Suppressor macrophage (primary cell): Measurements from ENCODE around the gene WBP2NL.

Experiments used
- DNase-seq, 4 experiments: peaks; one replicate each; pipeline ENCODE4 v3.0.0-alpha.2; 2020 to 2022

The WBP2NL gene

DNA sequence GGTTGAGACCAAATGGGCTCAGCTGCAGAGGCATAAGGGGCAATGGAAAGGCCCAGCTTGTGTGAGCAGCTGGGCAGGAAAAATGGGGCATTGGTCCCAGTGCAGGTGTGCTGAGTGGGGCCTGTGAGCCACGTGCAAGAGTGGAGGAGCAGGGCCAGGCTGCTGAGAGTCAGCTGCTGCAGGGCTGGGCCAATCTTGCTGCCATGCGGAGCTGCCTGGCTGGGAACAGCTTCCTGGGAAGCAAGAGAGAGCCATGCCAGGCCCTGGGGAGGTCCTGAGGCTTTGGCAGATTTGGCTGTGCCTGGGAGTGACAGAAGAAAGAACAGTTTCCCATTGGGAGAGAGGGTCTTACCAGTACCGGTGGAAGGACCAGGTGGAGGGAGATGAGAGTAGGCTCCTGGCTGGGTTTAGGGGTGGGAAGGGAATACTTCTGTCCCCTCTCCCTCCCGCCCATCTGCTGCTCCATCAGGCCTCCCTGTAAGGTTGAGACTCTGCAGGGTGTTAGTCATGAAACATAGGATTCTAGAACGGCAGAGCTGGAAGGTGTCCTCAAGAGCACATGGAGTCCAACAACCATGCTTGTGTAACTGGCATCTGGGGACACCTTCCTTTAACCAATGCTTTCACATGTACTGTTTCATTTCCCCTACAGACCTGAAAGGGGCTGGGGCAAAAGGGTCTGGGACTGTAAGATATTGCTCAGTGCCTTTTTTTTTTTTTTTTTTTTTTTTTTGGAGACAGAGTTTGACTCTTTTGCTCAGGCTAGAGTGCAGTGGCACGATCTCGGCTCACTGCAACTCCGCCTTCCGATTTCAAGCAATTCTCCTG is 19.0 kb upstream of the WBP2NL start:
- no peak for DNase-seq

DNA sequence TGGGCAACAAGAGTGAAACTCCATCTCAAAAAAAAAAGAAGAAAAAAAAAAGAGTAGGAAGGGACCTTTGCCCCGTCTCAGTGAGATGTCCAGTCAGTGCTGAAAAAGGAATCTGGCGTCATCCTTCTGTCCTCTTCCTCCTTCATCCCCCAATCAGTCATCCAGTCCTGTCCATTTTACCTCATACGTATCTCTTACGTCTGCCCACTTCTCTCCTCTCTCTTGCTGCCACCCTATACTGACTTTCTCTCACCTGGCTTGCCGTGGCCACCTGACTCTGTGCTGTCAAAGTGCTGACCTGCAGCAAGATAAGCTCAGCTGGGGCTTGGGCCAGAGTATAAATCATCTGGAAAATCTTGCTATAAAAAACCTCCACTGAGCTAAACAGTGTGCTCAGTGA is 15.7 kb upstream of the WBP2NL start:
- peak in 3 of 4 experiments; percentile 27 to 45 (median 35) for DNase-seq

DNA sequence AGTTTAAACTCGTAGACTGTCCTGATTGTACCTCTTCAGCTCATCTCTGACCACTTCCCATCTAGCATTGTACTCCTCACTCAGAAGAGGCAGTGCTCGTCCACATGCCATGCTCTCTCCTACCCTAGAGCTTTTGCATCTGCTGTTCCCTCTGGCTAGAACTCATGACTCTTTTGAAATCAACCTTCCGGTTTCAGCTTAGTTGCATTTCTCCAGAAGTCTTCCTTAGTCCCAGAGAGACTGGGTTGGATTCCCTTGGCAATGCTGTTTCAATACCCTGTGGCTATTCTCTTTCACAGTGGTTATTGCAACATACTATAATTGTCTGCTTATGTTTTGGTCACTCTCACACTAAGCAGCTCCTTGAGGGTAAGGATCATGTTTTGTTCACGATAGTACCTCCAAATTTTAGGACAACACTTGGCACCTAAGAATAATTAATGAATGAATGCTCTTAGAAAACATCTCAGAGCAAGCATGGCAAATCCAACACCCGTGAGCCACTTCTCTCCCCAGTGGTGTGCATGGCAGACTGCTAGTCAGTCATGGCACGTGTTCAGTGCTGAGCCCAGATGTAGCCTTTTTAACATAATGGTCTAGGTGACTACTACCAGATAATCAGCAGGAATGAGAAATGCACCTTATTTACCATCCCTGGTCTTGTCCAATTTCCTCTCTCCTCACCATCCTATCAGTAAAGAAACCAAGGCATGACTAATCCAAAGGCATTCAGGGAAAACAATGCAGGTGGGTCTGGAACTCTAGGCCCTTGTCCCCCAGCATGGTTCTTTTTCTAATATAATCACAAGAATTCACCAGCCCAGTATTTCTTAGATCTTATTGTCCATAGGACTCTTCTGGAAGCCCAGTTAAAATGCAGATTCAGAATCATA is 14.8 kb upstream of the WBP2NL start:
- peak; percentile 56 to 85 (median 76) for DNase-seq

DNA sequence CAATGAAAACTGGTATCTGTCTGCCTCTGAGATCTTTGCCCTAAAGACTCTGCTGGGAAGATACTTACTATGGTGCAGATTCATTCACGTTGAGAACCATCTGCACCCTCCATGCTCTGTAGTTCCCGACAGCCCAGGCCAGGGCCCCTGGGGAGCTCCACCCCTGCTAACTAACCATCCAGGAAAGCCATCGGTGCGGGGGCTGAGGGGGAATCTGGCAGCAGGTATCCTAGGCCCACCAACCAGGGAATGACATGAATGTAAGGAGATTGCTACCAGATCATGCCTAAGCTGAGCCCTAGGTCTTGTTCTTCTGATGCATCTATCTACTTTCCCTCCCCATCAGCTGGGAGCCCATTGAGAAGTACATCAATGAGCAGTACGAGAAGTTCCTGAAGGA is 11.3 kb upstream of the WBP2NL start:
- no peak for DNase-seq

DNA sequence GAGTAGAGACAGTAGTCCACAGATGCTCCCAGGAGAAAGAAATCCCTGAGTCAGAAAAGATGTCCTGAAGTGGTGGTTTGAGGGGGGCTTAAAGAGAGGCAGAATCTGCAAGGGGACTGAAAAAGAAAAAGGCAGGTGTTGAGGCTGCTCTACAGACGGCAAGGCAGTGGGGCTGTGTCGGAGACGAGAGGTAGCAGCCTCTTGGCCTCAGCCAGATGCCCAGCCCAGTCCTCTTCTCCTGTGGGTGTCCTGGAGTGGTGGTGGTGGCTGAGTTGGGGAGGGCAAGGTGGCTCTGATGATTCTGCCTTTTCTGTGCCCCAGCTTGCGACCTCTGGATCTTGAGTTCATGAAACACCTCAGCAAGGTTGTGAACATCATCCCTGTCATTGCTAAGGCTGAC is 9.3 kb upstream of the WBP2NL start:
- DNase-seq: no peak

DNA sequence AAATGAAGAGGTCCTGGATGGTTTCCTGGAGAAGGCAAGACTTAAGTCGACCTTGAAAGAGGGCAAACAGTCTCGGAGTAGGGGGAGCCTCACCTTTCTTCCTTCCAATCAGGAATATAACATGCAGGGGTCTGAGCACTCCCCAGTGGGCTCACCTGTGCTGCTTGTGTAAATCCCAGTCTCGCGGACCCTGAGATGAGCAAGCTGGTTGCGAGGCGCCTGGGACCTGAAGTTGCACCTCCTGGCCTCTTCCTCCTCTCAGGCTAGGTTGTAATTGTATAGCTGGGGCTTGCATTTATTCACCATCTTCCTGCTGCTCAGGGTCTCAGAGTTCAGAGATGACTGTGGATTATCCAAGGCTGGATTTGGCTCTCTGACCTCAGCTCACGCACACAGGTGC is 7.5 kb upstream of the WBP2NL start:
- no peak for DNase-seq

DNA sequence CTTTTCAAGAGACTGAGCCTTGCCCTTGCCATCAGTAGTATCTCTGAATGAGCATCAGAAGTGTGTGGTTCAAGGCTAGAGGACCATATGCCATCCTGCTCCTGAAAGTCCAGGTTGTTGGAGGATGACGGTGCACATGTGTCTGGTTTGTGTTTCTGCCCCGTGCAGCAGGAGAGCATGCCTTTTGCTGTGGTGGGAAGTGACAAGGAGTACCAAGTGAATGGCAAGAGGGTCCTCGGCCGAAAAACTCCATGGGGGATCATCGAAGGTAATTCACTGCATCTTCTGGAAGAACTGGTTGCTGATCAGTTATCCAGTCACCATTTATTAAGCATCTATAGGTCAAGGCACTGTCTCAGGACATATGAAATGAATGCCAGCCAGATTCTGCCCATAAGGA is 6.1 kb upstream of the WBP2NL start:
- DNase-seq: no peak

DNA sequence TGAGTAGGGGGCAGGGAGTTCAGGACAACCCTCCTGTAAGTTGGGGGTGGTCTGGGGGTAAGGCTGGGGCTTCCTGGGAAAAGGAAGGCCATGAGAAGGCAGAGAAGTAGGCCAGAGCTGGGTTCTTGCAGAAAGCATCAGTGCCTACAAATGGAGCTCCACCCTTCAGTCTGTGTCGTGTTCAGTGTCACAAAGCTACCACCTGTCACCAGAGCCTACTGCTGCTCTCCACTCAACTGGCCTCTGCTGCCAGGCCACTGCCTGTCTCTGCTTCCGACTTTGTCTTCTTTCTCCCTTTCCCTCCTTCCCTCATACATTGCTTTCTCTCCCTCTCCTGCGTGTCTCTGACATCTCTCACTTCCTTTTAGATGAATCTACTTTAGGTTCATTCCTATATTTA is 3.4 kb upstream of the WBP2NL start:
- no peak for DNase-seq

DNA sequence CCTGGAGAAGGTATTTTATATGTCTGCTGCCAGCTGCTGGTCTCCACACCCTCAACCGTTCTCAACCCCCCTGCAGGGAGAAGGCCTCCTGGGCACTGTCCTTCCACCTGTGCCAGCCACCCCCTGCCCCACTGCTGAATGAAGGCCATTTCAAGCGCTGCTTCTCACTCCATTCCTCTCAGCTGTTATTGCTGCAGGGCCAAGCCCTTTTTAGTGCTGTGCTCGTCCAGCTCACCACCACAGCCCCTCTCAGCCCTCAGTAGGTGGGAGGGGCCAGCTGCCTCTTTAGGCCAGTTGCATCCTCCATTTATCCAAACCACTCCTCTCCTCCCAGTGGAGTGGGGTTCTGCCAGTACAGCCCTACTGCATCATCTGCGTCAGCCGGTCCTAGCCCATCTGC is 1.8 kb upstream of the WBP2NL start:
- no peak for DNase-seq

DNA sequence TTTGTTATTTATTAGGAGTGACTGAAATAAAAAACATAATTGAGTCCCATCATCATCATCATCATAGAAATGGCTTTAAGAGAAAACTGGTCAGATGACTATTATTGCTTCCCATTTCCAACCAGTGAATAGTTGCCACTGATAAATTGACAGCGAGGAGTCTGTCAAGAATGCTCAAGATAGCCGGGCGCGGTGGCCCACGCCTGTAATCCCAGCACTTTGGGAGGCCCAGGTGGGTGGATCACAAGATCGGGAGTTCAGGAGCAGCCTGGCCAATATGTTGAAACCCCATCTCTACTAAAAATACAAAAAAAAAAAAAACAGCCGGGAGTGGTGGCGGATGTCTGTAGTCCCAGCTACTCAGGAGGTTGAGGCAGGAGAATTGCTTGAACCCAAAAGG is 1.9 kb downstream of the WBP2NL start:
- DNase-seq: no peak

DNA sequence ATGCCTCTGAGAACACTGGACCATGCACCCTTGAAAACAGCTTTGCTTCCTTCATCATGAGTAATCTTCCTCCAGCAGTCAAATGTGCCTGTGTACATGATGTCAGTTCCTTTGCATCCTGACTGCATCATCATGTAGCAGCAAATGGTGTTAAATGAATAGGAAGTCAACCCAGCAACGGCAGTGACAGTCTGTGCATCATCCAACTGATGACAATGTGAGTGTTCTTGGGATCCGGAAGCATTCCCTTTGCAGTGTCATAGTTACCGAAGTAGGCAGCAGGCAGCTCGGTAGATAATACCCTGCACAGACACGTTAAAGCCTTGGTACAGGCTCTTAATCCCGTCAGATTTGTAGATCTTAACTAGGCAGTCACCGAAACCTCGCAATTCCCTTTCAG is 2.5 kb downstream of the WBP2NL start:
- DNase-seq: peak in 2 of 4 experiments; percentile 15 to 27

DNA sequence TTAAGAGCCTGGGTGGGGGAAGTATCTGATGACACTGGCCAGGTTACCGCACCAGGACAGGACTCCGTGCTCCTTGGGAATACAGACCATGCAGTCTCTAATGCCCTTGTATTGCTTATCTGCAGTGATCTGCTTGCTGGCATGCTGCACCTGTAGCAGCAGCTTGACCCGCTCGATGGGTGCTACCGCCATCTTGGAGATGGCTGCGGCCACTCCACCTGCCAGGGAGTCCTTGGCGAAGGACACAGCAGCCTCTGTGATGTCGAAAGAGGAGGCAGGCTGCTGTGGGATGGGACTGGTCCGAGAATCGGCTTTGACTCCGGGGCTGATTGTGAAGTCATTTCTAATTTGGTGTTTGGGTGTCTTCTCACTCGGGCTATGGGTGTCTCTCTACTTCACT is 3.1 kb downstream of the WBP2NL start:
- no peak for DNase-seq

DNA sequence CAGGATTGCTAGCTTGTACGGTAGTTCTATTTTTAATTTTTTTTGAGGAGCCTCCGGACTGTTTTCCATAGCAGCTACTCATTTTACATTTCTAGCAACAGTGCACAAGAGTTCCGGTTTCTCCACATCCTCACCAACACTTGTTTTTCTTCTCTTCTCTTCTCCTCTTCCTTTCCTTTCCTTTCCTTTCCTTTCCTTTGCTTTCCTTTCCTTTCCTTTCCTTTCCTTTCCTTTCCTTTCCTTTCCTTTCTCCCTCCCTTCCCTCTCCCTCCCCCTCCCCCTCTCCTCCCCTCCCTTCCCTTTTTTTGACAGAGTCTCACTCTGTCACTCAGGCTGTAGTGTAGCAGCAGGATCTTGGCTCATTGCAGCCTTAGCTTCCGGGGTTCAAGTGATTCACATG is 9.3 kb downstream of the WBP2NL start:
- no peak for DNase-seq

DNA sequence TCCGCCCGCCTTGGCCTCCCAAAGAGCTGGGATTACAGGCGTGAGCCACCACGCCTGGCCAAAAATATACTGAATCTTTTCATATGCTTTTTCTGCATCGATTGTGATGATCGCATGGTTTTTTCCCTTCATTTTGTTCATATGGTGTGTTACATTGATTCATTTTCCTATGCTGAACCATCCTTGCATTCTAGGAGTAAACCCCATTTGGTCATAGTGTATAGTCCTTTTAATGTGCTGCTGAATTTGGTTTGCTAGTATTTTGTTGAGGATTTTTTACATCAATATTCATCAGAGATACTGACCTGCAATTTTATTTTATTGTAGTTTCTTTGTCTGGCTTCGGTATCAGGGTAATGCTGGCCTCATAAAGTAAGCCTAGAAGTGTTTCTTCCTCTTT is 12.2 kb downstream of the WBP2NL start:
- no peak for DNase-seq

DNA sequence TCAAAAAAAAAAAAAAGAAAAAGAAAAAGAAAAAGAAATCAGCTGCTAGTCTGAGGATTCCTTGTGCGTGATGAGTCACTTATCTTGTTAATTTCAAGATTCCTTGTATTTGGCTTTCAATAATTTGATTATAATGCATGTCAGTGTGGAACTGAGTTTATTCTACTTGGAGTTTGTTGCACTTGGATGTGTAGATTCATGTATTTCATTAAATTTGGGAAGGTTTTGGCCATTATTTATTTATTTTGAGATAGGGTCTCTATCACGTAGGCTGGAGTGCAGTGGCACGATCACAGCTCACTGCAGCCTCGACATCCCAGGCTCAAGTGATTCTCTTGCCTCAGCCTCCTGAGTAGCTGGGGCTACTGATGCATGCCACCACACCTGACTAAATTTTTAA is 14.8 kb downstream of the WBP2NL start:
- no peak for DNase-seq

DNA sequence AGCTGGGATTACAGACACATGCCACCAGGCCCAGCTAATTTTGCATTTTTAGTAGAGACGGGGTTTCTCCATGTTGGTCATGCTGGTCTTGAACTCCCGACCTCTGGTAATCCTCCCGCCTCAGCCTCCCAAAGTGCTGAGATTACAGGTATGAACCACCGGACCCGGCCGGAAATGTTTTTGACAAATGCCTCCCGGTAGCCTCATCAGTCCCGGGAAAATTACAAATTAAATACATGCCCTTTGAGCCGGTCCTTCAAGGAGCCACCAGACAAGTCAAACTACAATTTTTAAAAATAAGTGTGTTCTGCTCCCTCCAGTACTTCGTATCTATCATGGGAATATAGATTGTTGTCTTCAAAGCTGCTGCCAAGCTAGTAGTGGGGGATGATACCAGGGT is 17.5 kb downstream of the WBP2NL start:
- DNase-seq: no peak

DNA sequence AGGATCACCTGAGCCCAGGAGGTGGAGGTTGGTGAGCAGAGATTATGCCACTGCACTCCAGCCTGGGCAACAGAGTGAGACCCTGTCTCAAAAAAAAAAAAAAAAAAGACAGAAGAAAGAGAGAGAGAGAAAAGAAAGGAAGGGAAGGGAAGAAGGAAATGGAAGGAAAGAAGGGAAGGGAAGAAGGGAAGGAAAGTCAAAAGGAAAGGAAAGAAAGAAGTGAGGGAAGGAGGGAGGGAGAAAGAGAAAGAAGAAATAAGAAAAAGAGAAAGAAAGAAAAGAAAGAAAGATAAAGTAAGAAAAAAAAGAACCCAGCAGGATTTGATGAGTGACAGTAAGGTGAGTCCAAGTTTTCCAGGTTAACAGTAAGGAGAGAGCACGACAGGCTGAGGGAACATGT is 19.6 kb downstream of the WBP2NL start:
- DNase-seq: no peak

DNA sequence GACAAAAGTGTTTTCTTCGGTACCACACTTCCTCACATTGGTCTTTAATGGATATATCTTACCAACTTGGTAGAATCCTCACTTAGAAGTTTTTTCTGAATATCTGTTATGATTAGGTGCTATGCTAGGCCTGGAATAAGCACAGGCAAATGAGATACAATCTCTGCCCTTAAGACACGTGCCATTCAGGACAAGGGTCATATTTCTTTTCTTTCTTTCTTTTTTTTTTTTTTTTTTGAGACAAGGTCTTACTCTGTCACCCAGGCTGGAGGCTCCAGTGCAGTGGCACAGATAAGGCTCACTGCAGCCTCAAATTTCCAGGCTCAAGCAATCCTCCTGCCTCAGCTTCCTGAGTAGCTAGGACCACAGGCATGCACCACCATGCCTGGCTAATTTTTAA is 23.0 kb downstream of the WBP2NL start:
- DNase-seq: no peak

DNA sequence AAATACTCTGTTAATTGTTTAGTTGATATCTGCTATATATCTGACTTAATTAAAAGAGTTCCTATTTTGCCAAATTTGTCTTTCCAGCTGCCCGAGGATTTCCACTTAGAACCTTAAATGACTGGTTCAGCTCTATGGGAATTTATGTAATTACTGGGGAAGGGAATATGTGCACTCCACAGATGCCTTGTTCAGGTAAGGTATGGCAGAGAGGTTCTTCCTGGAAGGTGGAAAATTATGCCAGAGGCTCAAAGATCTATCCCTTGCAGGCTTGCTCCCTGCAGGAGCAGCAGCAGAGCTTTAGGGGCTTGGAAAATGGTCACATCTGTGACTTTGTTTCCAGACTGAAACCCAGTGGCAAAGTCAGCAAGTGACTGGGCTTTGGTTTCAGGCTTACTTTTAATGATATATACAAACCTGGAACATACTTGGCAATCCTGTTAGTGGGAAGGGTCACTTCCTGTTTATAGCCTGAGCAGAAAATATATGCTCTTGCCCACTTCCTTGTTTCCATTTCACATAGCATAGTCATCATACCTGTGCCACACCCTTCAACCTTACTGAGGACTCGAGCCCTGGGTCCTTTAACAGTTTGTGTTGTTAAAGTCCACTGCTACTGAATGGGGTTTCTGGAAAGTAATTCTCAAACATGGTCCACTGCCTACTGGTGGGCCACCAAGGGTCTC is 23.7 kb downstream of the WBP2NL start:
- peak in 3 of 4 experiments; percentile 5 to 43 (median 33) for DNase-seq

DNA sequence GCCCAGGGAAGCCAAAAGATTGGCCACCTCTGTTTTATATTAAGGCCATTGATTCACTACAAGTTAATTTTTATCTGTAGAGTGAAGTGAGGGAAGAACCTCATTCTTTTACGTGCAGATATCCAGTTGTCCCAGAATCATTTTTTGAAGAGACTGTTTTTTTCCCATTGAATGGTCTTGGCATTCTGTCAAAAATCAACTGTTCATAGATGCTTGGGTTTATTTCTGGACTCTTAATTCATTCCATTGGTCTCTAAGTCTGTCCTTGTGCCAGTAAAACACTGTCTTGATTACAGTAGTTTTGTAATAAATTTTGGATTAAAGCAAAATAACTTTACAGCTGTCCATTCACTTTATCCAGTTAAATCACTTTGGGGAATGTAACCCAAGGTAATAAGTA is 26.8 kb downstream of the WBP2NL start:
- no peak for DNase-seq

DNA sequence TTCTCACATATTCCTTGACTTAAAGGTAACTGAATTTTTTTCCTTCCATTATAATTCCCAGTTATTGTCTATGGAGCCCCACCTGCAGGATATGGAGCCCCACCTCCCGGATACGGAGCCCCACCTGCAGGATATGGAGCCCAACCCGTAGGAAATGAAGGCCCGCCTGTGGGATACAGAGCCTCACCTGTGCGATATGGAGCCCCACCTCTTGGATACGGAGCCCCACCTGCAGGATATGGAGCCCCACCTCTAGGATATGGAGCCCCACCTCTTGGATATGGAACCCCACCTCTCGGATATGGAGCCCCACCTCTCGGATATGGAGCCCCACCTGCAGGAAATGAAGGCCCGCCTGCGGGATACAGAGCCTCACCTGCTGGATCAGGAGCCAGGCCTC is 28.1 kb downstream of the WBP2NL start:
- DNase-seq: no peak

DNA sequence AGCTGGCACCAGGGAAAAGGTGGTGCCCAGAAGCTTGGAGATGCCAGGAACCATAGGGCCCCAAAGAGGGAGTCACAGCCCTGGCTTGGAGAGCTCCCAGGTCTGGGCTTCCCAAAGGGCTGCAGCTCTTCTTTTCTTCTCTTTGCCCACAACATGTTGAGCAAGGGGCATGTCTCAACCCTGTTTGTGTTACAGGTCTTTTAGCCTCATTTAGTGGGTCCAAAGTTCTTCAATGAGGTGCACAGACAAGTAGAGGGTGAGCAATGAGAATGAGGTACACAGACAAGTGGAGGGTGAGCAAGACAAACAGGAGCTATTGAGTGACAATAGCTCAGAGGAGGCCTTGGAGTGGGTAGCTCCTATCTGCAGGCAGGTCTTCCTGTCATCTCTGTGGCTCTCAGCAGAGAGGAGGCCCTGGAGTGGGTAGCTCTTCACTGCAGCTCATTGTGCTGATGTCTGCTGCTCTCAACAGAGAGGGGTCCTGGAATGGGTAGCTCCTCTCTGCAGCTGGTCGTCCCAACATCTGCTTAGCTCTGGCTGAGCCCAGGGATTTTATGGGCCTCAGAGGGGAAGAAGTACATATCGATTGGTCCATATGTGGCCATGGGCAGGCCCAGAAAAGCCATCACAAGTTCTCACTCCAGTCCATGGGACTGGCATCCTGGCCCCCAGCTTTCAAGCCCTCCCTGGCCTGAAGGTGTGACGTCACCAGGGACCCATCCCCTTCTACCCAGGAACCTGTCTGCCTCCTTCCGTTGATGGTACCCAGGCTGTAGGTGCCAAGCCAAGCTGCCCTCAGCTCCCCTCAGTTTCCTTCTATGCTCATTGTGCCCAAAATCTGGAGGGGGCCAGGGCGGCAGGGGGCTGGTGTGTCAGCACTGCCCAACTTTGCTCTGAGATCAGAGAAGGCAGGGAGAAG is 34.9 kb downstream of the WBP2NL start:
- no peak for DNase-seq
